HepG2 (cell line): Measurements from ENCODE around the gene ASXL1.

Experiments used
- ZNF121 ChIP-seq: sonication (generic); formaldehyde crosslinking; IDR thresholded peaks from 2 replicates; pipeline ENCODE4 v1.5.0; 2020; ENCODE audit warnings: mild to moderate bottlenecking, missing genetic modification reagents
- TF ChIP-seq, protein P1 (sequence below): sonication (generic); formaldehyde crosslinking; IDR thresholded peaks from 2 replicates; pipeline ENCODE4 v1.5.0; 2020; ENCODE audit warnings: missing genetic modification reagents

DNA sequence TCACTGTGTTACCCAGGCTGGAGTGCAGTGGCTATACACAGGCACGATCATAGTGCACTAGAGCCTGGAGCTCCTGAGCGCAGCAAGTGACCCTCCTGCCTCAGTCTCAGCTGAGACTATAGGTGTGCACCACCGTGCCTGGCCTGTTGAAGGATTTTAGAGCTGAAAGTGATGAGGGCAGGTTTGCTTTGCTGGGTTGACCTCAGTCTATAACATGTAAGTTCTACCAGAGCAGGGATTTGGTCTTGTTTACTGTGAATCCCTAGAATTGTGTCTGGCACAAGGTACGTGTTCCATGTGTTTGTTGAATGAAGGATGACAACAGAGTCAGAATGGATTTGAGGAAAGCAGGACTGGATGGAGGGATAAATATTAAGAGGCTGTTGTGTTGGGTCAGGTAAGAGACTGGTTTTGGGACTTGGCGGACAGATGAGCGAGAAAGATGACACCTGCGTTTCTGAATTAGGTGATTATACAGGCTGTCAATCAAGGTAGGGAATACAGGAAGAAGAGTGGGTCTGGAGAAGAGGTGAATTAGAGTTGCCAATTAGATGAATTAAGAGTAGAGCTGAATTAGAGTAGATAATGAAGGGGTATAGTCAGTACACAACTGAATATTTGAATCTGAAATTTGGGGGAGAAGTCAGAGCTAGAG, 6.5 kb downstream of the ASXL1 start:
- TF ChIP-seq, protein P1, sequence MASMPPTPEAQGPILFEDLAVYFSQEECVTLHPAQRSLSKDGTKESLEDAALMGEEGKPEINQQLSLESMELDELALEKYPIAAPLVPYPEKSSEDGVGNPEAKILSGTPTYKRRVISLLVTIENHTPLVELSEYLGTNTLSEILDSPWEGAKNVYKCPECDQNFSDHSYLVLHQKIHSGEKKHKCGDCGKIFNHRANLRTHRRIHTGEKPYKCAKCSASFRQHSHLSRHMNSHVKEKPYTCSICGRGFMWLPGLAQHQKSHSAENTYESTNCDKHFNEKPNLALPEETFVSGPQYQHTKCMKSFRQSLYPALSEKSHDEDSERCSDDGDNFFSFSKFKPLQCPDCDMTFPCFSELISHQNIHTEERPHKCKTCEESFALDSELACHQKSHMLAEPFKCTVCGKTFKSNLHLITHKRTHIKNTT (CRISPR knock-in tag): no peak
- no peak for TF ChIP-seq ZNF121 (CRISPR knock-in tag)
